22Rv1 (cell line): ENCODE data around the gene PLCB1.
"Not testable (repeated sequence)": the region's sequence is repeated elsewhere in the genome, so short reads cannot be mapped to it uniquely, and the experiment has no call there.

Experiments used
- H3K27ac ChIP-seq: fragments of 450-650 bp; 2 replicates; pipeline ENCODE4 v1.5.1; 2017
- CTCF ChIP-seq: fragments of 450-650 bp; IDR thresholded peaks from 2 replicates; pipeline ENCODE4 v1.5.1; 2017; ENCODE audit warnings: mild to moderate bottlenecking
- ZFX ChIP-seq: fragments of 450-650 bp; IDR thresholded peaks from 2 replicates; pipeline ENCODE4 v1.6.1; 2017; ENCODE audit warnings: antibody characterized with exemption, borderline replicate concordance

PLCB1 gene

GRCh38 chr20:8633366-8633765 is 501.3 kb downstream of the PLCB1 start:
- H3K27ac ChIP-seq, result no peak overlapping the region
- TF ChIP-seq ZFX (no peak), CTCF (no peak)

GRCh38 chr20:8635048-8635572 is 503.0 kb downstream of the PLCB1 start:
- no peak overlapping the region for H3K27ac ChIP-seq
- TF ChIP-seq ZFX (no peak), CTCF (no peak)

GRCh38 chr20:8635837-8636236 is 503.8 kb downstream of the PLCB1 start:
- H3K27ac ChIP-seq, result no peak overlapping the region
- TF ChIP-seq CTCF (no peak), ZFX (no peak)

GRCh38 chr20:8639112-8639778 is 507.2 kb downstream of the PLCB1 start:
- no peak overlapping the region for H3K27ac ChIP-seq
- TF ChIP-seq ZFX, result no peak
- no peak for TF ChIP-seq CTCF

GRCh38 chr20:8640461-8640860 is 508.4 kb downstream of the PLCB1 start:
- no peak overlapping the region for H3K27ac ChIP-seq
- TF ChIP-seq CTCF, result no peak
- no peak for TF ChIP-seq ZFX

GRCh38 chr20:8642247-8642646 is 510.2 kb downstream of the PLCB1 start:
- no peak for TF ChIP-seq CTCF
- no peak for TF ChIP-seq ZFX
- no peak overlapping the region for H3K27ac ChIP-seq

GRCh38 chr20:8644468-8644867 is 512.4 kb downstream of the PLCB1 start:
- H3K27ac ChIP-seq, result not testable (repeated sequence)

- no peak overlapping the region for H3K27ac ChIP-seq
- no peak for TF ChIP-seq CTCF
- TF ChIP-seq ZFX, result no peak
Observed at GRCh38 chr20:8645326-8645725, 513.3 kb downstream of the PLCB1 start.
